Measurements from ENCODE around the gene CNTNAP5. TPM values are rescaled to one million over a fixed set of nuclear protein-coding genes. Genes with fewer than 3 reads are reported as not detected.

Gene CNTNAP5
- total and polyA plus RNA-seq, 2 of the 8 experiments (the other 6 are each of a cell fraction or from before 2014, with no cell fraction given), result 0.11 to 0.76 TPM

- TF ChIP-seq CHD7 (IDR thresholded peaks at IDR 0.05; ENCODE audit: insufficient replicate concordance, low read length) (no peak), SAP30 (IDR thresholded peaks at IDR 0.05; ENCODE audit: insufficient read depth, insufficient replicate concordance, low read length) (no peak), GABPA (IDR thresholded peaks at IDR 0.05; ENCODE audit: borderline replicate concordance, insufficient read depth, low read length) (no peak), RNF2 (IDR thresholded peaks at IDR 0.05; ENCODE audit: borderline replicate concordance, low read depth, low read length, missing control alignments, poor library complexity, severe bottlenecking) (no peak), TEAD4 (IDR thresholded peaks at IDR 0.05; ENCODE audit: low read depth, low read length) (no peak), KDM4A (IDR thresholded peaks at IDR 0.05; ENCODE audit: low read depth, low read length, severe bottlenecking) (no peak)
- TF ChIP-seq, protein P1, sequence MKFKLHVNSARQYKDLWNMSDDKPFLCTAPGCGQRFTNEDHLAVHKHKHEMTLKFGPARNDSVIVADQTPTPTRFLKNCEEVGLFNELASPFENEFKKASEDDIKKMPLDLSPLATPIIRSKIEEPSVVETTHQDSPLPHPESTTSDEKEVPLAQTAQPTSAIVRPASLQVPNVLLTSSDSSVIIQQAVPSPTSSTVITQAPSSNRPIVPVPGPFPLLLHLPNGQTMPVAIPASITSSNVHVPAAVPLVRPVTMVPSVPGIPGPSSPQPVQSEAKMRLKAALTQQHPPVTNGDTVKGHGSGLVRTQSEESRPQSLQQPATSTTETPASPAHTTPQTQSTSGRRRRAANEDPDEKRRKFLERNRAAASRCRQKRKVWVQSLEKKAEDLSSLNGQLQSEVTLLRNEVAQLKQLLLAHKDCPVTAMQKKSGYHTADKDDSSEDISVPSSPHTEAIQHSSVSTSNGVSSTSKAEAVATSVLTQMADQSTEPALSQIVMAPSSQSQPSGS (IDR thresholded peaks at IDR 0.05; ENCODE audit: low read length), result no peak
Measured at GRCh38 chr2:124514236-124514635, 489.1 kb downstream of the CNTNAP5 start (continued).

Data from H1 (cell line).